Heart left ventricle (tissue), 13 donors: ENCODE results near the gene MEIS3.

Experiments
- POLR2A ChIP-seq, 2 donors: fragments of 450-650 bp; IDR thresholded peaks; one replicate each; pipeline ENCODE4 v1.6.1; 2017; ENCODE audit warnings: antibody characterized with exemption in 2 of 2, mild to moderate bottlenecking in 2 of 2, moderate library complexity in 2 of 2
- TF ChIP-seq, protein P1 (sequence below), 12 donors: fragments of 200-600 bp; sonication (generic) in 4 of 12; IDR thresholded peaks; one replicate each; pipeline versions ENCODE4 v1.5.0 to v1.8.0; 2018 to 2022; ENCODE audit warnings: antibody characterized with exemption in 12 of 12, mild to moderate bottlenecking in 5 of 12
- donor health status: ischemic (EF 13 %, LVEDD 7.1; RV severe dilation, severe dysfunction).
- donor health status: DM: no; HTN: yes; CAD: no.
- donor health status: DM: no; HTN: no; CAD: no.
- donor health status: ischemic (EF 25% LVEDD 6.9; RV normal size, moderate dysfunction).
- donor health status: ischemic (EF 25% LVEDD 5.7; RV mildly dilated, moderate dysfunction).
- donor health status: ischemic (EF 35%, LVEDD 5.7; RV mildly dilated, moderate dysfunction).
- donor health status: nonischemic (EF 11% LVEDD 7.7; RV severe dilation, severe dysfunction).
- donor health status: DM: yes; HTN: yes; CAD: no.
- donor health status: PGD.
- donor health status: ischemic (EF 29% LVEDD 5.4; RV normal size, mild dysfunction).
- donor health status: nonischemic (EF 23%, LVEDD 6.1; RV moderate dilation, normal function).

DNA sequence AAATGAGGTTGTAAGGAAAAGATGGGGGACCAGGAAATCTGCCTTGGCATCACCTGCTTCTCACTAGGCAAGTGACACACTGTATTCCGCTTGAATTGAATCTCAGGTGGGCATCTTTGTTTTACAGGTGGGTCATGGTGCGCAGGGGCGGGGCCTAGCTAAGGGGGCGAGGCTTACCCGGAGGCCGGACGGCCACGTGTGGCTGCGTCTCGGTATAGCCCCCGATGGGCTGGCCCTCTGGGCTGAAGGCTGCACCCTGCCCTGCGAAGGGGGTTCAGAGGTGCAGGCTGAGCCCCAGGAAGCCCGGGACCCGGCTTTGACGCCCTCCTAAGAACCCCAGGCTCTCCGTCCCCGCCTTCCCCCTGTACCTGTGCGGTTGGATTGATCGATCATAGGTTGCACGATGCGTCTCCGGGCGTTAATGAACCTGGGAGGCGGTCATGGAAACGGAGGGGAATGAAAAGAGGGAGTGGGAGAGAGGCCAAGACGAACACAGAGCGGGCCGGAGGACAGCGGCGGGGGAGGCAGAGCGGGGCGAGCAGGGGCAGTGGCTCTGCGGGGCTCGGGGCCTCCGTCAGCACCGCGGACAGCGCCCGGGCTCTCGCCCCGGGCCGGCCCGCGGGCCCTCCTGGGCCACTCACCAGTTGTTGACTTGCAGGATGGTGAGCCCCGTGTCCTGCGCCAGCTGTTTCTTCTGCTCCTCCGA is 12.5 kb downstream of the MEIS3 start:
- TF ChIP-seq, protein P1, sequence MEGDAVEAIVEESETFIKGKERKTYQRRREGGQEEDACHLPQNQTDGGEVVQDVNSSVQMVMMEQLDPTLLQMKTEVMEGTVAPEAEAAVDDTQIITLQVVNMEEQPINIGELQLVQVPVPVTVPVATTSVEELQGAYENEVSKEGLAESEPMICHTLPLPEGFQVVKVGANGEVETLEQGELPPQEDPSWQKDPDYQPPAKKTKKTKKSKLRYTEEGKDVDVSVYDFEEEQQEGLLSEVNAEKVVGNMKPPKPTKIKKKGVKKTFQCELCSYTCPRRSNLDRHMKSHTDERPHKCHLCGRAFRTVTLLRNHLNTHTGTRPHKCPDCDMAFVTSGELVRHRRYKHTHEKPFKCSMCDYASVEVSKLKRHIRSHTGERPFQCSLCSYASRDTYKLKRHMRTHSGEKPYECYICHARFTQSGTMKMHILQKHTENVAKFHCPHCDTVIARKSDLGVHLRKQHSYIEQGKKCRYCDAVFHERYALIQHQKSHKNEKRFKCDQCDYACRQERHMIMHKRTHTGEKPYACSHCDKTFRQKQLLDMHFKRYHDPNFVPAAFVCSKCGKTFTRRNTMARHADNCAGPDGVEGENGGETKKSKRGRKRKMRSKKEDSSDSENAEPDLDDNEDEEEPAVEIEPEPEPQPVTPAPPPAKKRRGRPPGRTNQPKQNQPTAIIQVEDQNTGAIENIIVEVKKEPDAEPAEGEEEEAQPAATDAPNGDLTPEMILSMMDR (IDR thresholded peaks at IDR 0.05), result no peak
- TF ChIP-seq POLR2A (IDR thresholded peaks at IDR 0.05), result no peak
